ENCODE results near the gene NXPE3.

NXPE3 gene

GRCh38 chr3:101809178-101810021 lies 30.4 kb downstream of the NXPE3 start:
- in situ Hi-C loops (cut with HindIII; ENCODE audit: low pct_unique_long_range_greater_than_20kb, low sequenced_read_pairs), result no loop called here
- no peak for TF ChIP-seq JUND (IDR thresholded peaks at IDR 0.05; ENCODE audit: low read depth)
- peak in 1 of 2 experiments; percentile 47 for DNase-seq (ENCODE audit: low read depth in 1 of 2, low spot score in 1 of 2)

GRCh38 chr3:101810022-101810418 lies 31.0 kb downstream of the NXPE3 start:
- TF ChIP-seq JUND (IDR thresholded peaks at IDR 0.05; ENCODE audit: low read depth), result no peak
- DNase-seq (ENCODE audit: low read depth in 1 of 2, low spot score in 1 of 2), result no peak
- in situ Hi-C loops (cut with HindIII; ENCODE audit: low pct_unique_long_range_greater_than_20kb, low sequenced_read_pairs), result no loop called here

GRCh38 chr3:101811875-101812274 lies 32.9 kb downstream of the NXPE3 start:
- in situ Hi-C loops (cut with HindIII; ENCODE audit: low pct_unique_long_range_greater_than_20kb, low sequenced_read_pairs), result no loop called here
- TF ChIP-seq JUND (IDR thresholded peaks at IDR 0.05; ENCODE audit: low read depth), result no peak
- no peak for DNase-seq (ENCODE audit: low read depth in 1 of 2, low spot score in 1 of 2)

GRCh38 chr3:101812895-101813294 lies 33.9 kb downstream of the NXPE3 start:
- TF ChIP-seq JUND (IDR thresholded peaks at IDR 0.05; ENCODE audit: low read depth), result no peak
- in situ Hi-C loops (cut with HindIII; ENCODE audit: low pct_unique_long_range_greater_than_20kb, low sequenced_read_pairs), result no loop called here

GRCh38 chr3:101813817-101814440 lies 34.9 kb downstream of the NXPE3 start:
- peak in 1 of 2 experiments; percentile 48 for DNase-seq (ENCODE audit: low read depth in 1 of 2, low spot score in 1 of 2)
- in situ Hi-C loops (cut with HindIII; ENCODE audit: low pct_unique_long_range_greater_than_20kb, low sequenced_read_pairs), result no loop called here
- no peak for TF ChIP-seq JUND (IDR thresholded peaks at IDR 0.05; ENCODE audit: low read depth)

More at GRCh38 chr3:101812895-101813294, 33.9 kb downstream of the NXPE3 start:
- no peak for DNase-seq (ENCODE audit: low read depth in 1 of 2, low spot score in 1 of 2)

- DNase-seq (ENCODE audit: low read depth in 1 of 2, low spot score in 1 of 2), result no peak
- in situ Hi-C loops (cut with HindIII; ENCODE audit: low pct_unique_long_range_greater_than_20kb, low sequenced_read_pairs), result no loop called here
- no peak for TF ChIP-seq JUND (IDR thresholded peaks at IDR 0.05; ENCODE audit: low read depth)
Measured at GRCh38 chr3:101814835-101815234, 35.8 kb downstream of the NXPE3 start.

- in situ Hi-C loops (cut with HindIII; ENCODE audit: low pct_unique_long_range_greater_than_20kb, low sequenced_read_pairs), result no loop called here
Measured at GRCh38 chr3:101816215-101817149, 37.5 kb downstream of the NXPE3 start.

GRCh38 chr3:101817992-101818391 lies 39.0 kb downstream of the NXPE3 start:
- no peak for TF ChIP-seq JUND (IDR thresholded peaks at IDR 0.05; ENCODE audit: low read depth)
- no peak for DNase-seq (ENCODE audit: low read depth in 1 of 2, low spot score in 1 of 2)
- in situ Hi-C loops (cut with HindIII; ENCODE audit: low pct_unique_long_range_greater_than_20kb, low sequenced_read_pairs), result no loop called here

More at GRCh38 chr3:101816215-101817149, 37.5 kb downstream of the NXPE3 start:
- TF ChIP-seq JUND (IDR thresholded peaks at IDR 0.05; ENCODE audit: low read depth), result no peak
- DNase-seq (ENCODE audit: low read depth in 1 of 2, low spot score in 1 of 2), result no peak

- no peak for TF ChIP-seq JUND (IDR thresholded peaks at IDR 0.05; ENCODE audit: low read depth)
- DNase-seq (ENCODE audit: low read depth in 1 of 2, low spot score in 1 of 2), result no peak
- in situ Hi-C loops (cut with HindIII; ENCODE audit: low pct_unique_long_range_greater_than_20kb, low sequenced_read_pairs), result no loop called here
Measured at GRCh38 chr3:101819649-101820206, 40.7 kb downstream of the NXPE3 start.

GRCh38 chr3:101821503-101821902 lies 42.5 kb downstream of the NXPE3 start:
- in situ Hi-C loops (cut with HindIII; ENCODE audit: low pct_unique_long_range_greater_than_20kb, low sequenced_read_pairs), result no loop called here
- no peak for DNase-seq (ENCODE audit: low read depth in 1 of 2, low spot score in 1 of 2)
- TF ChIP-seq JUND (IDR thresholded peaks at IDR 0.05; ENCODE audit: low read depth), result no peak

GRCh38 chr3:101823525-101823924 lies 44.5 kb downstream of the NXPE3 start:
- in situ Hi-C loops (cut with HindIII; ENCODE audit: low pct_unique_long_range_greater_than_20kb, low sequenced_read_pairs), result no loop called here
- DNase-seq (ENCODE audit: low read depth in 1 of 2, low spot score in 1 of 2), result no peak
- TF ChIP-seq JUND (IDR thresholded peaks at IDR 0.05; ENCODE audit: low read depth), result no peak

- no peak for TF ChIP-seq JUND (IDR thresholded peaks at IDR 0.05; ENCODE audit: low read depth)
- no peak for DNase-seq (ENCODE audit: low read depth in 1 of 2, low spot score in 1 of 2)
- in situ Hi-C loops (cut with HindIII; ENCODE audit: low pct_unique_long_range_greater_than_20kb, low sequenced_read_pairs), result no loop called here
Measured at GRCh38 chr3:101824702-101825101, 45.7 kb downstream of the NXPE3 start.
